K562 (cell line): ENCODE measurements around the gene C1orf116. TPM values are rescaled to one million over a fixed set of nuclear protein-coding genes. Genes with fewer than 3 reads are reported as not detected.
A peak's percentile ranks its signal among the peaks of the same experiment; 100 is the strongest.

Experiments used
- C11orf30 ChIP-seq: fragments of 450-650 bp; IDR thresholded peaks from 2 replicates; pipeline ENCODE4 v1.6.1; 2016; ENCODE audit warnings: low read depth, mild to moderate bottlenecking
- ELF2 ChIP-seq: fragments of 250-450 bp; sonication (Bioruptor Pico); IDR thresholded peaks from 2 replicates; pipeline ENCODE4 v1.5.0; 2021; ENCODE audit warnings: mild to moderate bottlenecking
- FOXA1 ChIP-seq: fragments of 450-650 bp; IDR thresholded peaks from 2 replicates; pipeline ENCODE4 v1.6.1; 2016; ENCODE audit warnings: mild to moderate bottlenecking, borderline replicate concordance
- FOXK1 ChIP-seq: sonication (generic); formaldehyde crosslinking; IDR thresholded peaks from 2 replicates; pipeline ENCODE4 v1.8.0; 2022; ENCODE audit warnings: missing genetic modification reagents, mild to moderate bottlenecking, borderline replicate concordance
- FOXP4 ChIP-seq: sonication (generic); formaldehyde crosslinking; IDR thresholded peaks from 2 replicates; pipeline ENCODE4 v1.8.0; 2022; ENCODE audit warnings: mild to moderate bottlenecking, missing genetic modification reagents, borderline replicate concordance
- JUNB ChIP-seq: fragments of 450-650 bp; formaldehyde crosslinking; conservative IDR thresholded peaks from 2 replicates; pipeline ENCODE4 v1.4.0; 2020; ENCODE audit warnings: mild to moderate bottlenecking
- MAX ChIP-seq: sonication (generic); formaldehyde crosslinking; IDR thresholded peaks from 2 replicates; pipeline ENCODE4 v1.9.0; 2022; ENCODE audit warnings: mild to moderate bottlenecking, missing genetic modification reagents
- MBD2 ChIP-seq: sonication (generic); IDR thresholded peaks from 2 replicates; pipeline ENCODE4 v1.6.1; 2016; ENCODE audit warnings: low read depth, borderline replicate concordance
- MCM5 ChIP-seq: fragments of 450-650 bp; IDR thresholded peaks from 2 replicates; pipeline ENCODE4 v1.6.1; 2016; ENCODE audit warnings: low read depth
- PHB2 ChIP-seq: fragments of 450-650 bp; IDR thresholded peaks from 2 replicates; pipeline ENCODE4 v1.6.1; 2017; ENCODE audit warnings: low read depth
- RBM34 ChIP-seq: fragments of 200-400 bp; formaldehyde crosslinking; IDR thresholded peaks from 2 replicates; pipeline ENCODE4 v1.6.1; 2018; ENCODE audit warnings: low read length, borderline replicate concordance; ENCODE audit not compliant: insufficient read depth
- RFX5 ChIP-seq: IDR thresholded peaks from 2 replicates; pipeline ENCODE4 v1.6.1; 2011; ENCODE audit warnings: low read depth, mild to moderate bottlenecking, improper control_type of control experiment, low read length
- SRSF3 ChIP-seq: fragments of 200-400 bp; formaldehyde crosslinking; IDR thresholded peaks from 2 replicates; pipeline ENCODE4 v1.6.1; 2016; ENCODE audit warnings: mild to moderate bottlenecking, low read length, moderate library complexity; ENCODE audit not compliant: insufficient read depth
- SRSF9 ChIP-seq: fragments of 200-400 bp; formaldehyde crosslinking; IDR thresholded peaks from 2 replicates; pipeline ENCODE4 v1.6.1; 2017; ENCODE audit warnings: low read depth, low read length, borderline replicate concordance
- VEZF1 ChIP-seq: fragments of 200-800 bp; sonication (Bioruptor generic); IDR thresholded peaks from 2 replicates; pipeline ENCODE4 v1.6.1; 2017; ENCODE audit warnings: missing genetic modification characterization, missing compliant biosample characterization
- YBX1 ChIP-seq: fragments of 450-650 bp; IDR thresholded peaks from 2 replicates; pipeline ENCODE4 v1.7.1; 2016; ENCODE audit warnings: mild to moderate bottlenecking
- ZBTB7A ChIP-seq: IDR thresholded peaks from 2 replicates; pipeline ENCODE4 v1.6.1; 2011; ENCODE audit warnings: low read depth, mild to moderate bottlenecking, low read length, moderate library complexity, borderline replicate concordance; ENCODE audit not compliant: control insufficient read depth
- ZFP36 ChIP-seq: fragments of 150-350 bp; IDR thresholded peaks from 2 replicates; pipeline ENCODE4 v1.6.1; 2018; ENCODE audit warnings: low read length, low read depth; ENCODE audit not compliant: partially characterized antibody
- ZFPM2 ChIP-seq: fragments of 250-450 bp; sonication (Bioruptor Pico); IDR thresholded peaks from 2 replicates; pipeline ENCODE4 v1.5.1; 2022; ENCODE audit warnings: mild to moderate bottlenecking
- ZFX ChIP-seq: sonication (generic); formaldehyde crosslinking; IDR thresholded peaks from 2 replicates; pipeline ENCODE4 v1.8.0; 2022; ENCODE audit warnings: mild to moderate bottlenecking, missing genetic modification reagents, moderate library complexity
- ZNF740 ChIP-seq, 3 experiments: fragments of 200-800 bp in 1 of 3; sonication (Bioruptor generic) in 1 of 3; sonication (generic) in 1 of 3; formaldehyde crosslinking in 1 of 3; IDR thresholded peaks; 2 replicates each; pipeline versions ENCODE4 v1.6.1 to v1.8.0; 2016 to 2022; ENCODE audit warnings: mild to moderate bottlenecking in 2 of 3, missing compliant biosample characterization in 2 of 3, missing genetic modification characterization in 2 of 3, missing genetic modification reagents in 1 of 3
- ZSCAN32 ChIP-seq: fragments of 450-650 bp; formaldehyde crosslinking; IDR thresholded peaks from 2 replicates; pipeline ENCODE4 v1.4.0; 2020; ENCODE audit warnings: mild to moderate bottlenecking, moderate library complexity
- polyA plus RNA-seq, 8 experiments: library from polyadenylated mRNA; depleted of rRNA in 4 of 8; stranded (reverse) in 5 of 8; unstranded in 3 of 8; fragments of >200 nt; fragmentation: Nextera tagmentation in 2 of 8; fragmentation: Illumina TruSeq in 1 of 8; extraction: Ambion mirVana in 2 of 8; extraction: Trizol in 1 of 8; gene quantifications; 2 replicates each; pipeline versions ENCODE4 v1.2.1 to v1.2.3, GENCODE V29; 2011 to 2014; ENCODE audit warnings: inconsistent platforms in 1 of 8, missing spikeins in 1 of 8
- total RNA-seq, 7 experiments: library from RNA; depleted of rRNA in 6 of 7; stranded (reverse); fragments of >200 nt in 6 of 7; fragmentation: Illumina TruSeq in 2 of 7; extraction: Trizol in 2 of 7; gene quantifications; 2 replicates each; pipeline versions ENCODE4 v1.2.1 to v1.2.3, GENCODE V29; 2011 to 2021; ENCODE audit warnings: low replicate concordance in 1 of 7

Gene C1orf116
- total and polyA plus RNA-seq, 9 of the 15 experiments (the other 6 are each of a cell fraction or from before 2014, with no cell fraction given) = 0.62 to 3.0 (median 0.95) TPM

GRCh38 chr1:207017615-207018559 is 14.7 kb downstream of the C1orf116 start (continued):
- TF ChIP-seq MAX (CRISPR knock-in tag) = no peak
- TF ChIP-seq SRSF3 = no peak
- no peak for TF ChIP-seq MCM5
- TF ChIP-seq PHB2 = peak; percentile 90
- TF ChIP-seq FOXA1 = no peak
- no peak for TF ChIP-seq ZFP36
- TF ChIP-seq ZSCAN32 (CRISPR knock-in tag) = no peak
- no peak for TF ChIP-seq ZFPM2 (CRISPR knock-in tag)
- TF ChIP-seq MBD2 = peak; percentile 60; the same call in 1 of the 2 replicates
- TF ChIP-seq ZBTB7A = no peak
- no peak for TF ChIP-seq SRSF9
- TF ChIP-seq RBM34 = no peak
- TF ChIP-seq YBX1 = no peak
- no peak; the same call in 1 of the 2 replicates for TF ChIP-seq VEZF1 (CRISPR knock-in tag)
- TF ChIP-seq ELF2 = no peak
- TF ChIP-seq C11orf30 = peak; percentile 45; the same call in 1 of the 2 replicates
- no peak for TF ChIP-seq FOXP4 (CRISPR knock-in tag)
- TF ChIP-seq JUNB = no peak
- no peak for TF ChIP-seq RFX5
- no peak for TF ChIP-seq FOXK1
- TF ChIP-seq ZFX (CRISPR knock-in tag) = peak; percentile 83
- no peak for TF ChIP-seq ZNF740 (CRISPR knock-in tag; IDR thresholded peaks at IDR 0.05)
- TF ChIP-seq ZNF740 (tag; IDR thresholded peaks at IDR 0.05) = no peak
